GM18517 (cell line): Measurements from ENCODE around the gene ZNF441.
"Not testable (repeated sequence)": the region's sequence is repeated elsewhere in the genome, so short reads cannot be mapped to it uniquely, and the experiment has no call there.

Experiments
- ATAC-seq: cut with Tn5 transposase; IDR thresholded peaks from one replicate; pipeline ENCODE4 v1.9.1; 2021; ENCODE audit warnings: mild to moderate bottlenecking, moderate library complexity; ENCODE audit not compliant: unreplicated experiment

ZNF441 gene

GRCh38 chr19:11766597-11767591 is at the start of gene ZNF441:
ZNF441 (plus strand) TSS chr19:11767000; CDS start chr19:11767194, 194 bp downstream.
- ATAC-seq = peak; percentile 83

DNA sequence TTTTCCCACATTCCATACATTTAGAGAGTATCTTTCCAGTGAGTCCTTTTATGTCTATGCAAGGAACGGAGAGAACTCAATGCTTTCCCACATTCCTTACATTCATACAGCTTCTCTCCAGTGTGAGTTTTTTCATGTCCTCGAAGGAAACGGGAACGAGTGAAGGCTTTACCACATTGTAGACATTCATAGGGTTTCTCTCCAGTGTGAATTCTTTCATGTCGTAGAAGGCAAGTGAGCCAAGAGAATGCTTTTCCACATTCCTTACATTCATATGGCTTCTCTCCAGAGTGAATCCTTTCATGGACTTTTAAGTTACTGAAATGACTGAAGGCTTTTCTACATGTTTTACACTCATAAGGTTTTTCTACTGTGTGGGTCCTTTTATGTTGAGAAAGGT is 45.1 kb upstream of the ZNF441 start:
- ATAC-seq = no peak

DNA sequence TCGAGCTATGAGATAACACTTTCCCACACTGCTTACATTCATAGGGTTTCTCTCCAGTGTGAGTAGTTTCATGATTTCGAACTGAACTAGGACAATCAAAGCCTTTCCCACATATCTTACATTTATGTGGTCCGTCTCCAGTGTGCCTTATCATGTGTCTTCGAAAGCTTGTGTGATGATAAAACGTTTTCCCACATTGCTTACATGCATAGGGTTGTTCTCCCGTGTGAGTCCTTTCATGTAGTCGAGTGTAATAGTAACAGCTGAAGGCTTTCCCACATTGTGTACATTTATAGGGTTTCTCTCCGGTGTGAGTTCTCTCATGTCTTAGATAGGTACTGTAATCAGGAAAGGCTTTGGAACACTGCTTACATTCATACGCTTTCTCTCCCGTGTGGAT is 44.4 kb upstream of the ZNF441 start:
- ATAC-seq = no peak

DNA sequence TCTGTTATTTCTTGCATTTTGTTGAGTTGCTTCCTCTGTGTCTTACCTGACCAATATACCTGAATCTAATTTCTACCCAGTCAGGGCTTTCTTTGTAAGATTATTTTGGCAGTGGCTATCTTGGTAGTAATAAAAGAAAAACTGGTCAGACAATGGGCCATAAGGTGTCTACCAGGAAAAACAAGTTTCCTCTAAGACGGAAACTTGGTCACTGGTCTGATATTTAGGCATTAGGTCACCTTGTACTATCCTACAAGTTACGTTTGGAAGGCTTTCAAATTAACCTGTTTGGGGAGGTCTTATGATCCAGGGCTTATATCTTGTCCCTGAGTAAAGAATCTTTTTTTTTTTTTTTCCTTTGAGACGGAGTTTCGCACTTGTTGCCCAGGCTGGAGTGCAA is 37.2 kb upstream of the ZNF441 start:
- no peak for ATAC-seq

GRCh38 chr19:11735375-11735774 is 31.4 kb upstream of the ZNF441 start:
- ATAC-seq = no peak

GRCh38 chr19:11736696-11737095 is 30.1 kb upstream of the ZNF441 start:
- no peak for ATAC-seq

- peak; percentile 42 for ATAC-seq
These were observed 28.6 kb upstream of the ZNF441 start for GRCh38 chr19:11737964-11738745.

- ATAC-seq = peak; percentile 79
These were observed 27.8 kb upstream of the ZNF441 start, which contains the start of gene ZNF823 for GRCh38 chr19:11738746-11739620. ZNF823 (minus strand) TSS chr19:11738946; CDS start chr19:11738819, 127 bp downstream.

DNA sequence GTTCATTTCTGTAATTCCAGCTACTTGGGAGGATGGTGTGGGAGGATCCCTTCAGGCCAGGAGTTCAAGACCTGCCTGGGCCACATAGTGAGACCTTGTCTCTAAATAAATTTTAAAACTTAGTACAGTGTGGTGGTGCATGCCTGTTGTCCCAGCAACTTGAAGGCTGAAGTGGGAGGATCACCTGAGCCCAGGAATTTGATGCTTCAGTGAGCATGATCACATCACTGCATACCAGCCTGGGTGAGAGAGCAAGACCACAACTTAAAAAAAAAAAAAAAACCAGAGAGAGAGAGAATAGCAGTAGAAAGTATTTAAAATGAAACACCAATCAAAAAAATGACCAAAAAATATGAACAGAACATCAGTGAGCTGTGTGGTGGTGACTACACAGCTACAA is 20.9 kb upstream of the ZNF441 start:
- ATAC-seq = no peak

DNA sequence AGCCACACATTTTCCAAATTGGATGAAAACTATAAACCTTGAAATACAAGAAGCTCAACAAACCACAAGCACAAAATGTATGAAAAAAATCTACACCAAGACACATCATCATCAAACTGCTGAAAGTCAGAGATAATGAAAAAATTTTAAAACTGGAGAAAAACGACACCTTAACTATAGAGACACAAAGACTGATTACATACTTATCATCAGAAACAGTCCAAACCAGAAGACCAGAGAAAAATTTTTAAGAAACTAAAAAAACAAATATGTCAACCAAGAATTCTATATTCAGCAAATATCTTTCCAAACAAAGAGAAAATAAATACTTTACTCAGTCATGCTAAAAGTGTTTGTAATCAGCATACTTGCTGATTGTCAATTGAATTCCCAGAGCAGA is 19.5 kb upstream of the ZNF441 start:
- ATAC-seq = no peak

GRCh38 chr19:11749751-11750150 is 17.0 kb upstream of the ZNF441 start:
- no peak for ATAC-seq

GRCh38 chr19:11752244-11752736 is 14.5 kb upstream of the ZNF441 start:
- ATAC-seq = no peak

- no peak for ATAC-seq
These were observed 12.1 kb upstream of the ZNF441 start for GRCh38 chr19:11754663-11755062.

DNA sequence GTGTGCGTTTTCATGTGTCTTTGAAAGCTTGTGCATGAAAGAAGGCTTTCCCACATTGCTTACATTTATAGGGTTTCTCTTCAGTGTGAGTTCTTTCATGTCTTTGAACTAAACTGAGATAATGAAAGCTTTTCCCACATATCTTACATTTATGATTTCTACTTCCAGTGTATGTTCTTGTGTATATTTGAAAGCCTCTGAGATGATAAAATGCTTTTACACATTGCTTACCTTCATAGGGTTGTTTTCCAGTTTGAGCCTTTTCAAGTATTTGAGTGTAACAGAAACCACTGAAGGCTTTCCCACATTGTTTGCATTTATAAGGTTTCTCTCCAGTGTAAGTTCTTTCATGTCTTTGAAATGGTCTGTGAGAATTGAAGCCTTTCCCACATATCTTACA is 9.8 kb upstream of the ZNF441 start:
- ATAC-seq = no peak

DNA sequence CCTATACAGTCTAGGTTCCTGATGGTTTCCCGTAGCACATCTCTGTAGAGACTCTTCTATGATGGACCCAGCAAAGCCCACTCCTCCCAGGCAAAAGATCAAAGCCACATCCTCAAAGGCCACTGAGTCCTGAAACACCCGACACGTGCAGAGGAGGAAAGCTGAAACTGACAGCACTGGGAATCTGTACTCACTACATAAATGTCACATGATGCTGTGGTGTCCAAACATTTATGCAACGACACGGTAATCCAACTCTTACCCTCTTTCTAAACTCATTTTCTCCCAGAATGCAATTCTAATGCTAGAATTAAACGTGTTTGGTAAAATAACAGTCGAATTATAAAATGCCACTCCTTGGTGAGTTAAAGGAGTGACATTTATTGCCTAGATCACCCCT is 7.0 kb upstream of the ZNF441 start:
- ATAC-seq = no peak

DNA sequence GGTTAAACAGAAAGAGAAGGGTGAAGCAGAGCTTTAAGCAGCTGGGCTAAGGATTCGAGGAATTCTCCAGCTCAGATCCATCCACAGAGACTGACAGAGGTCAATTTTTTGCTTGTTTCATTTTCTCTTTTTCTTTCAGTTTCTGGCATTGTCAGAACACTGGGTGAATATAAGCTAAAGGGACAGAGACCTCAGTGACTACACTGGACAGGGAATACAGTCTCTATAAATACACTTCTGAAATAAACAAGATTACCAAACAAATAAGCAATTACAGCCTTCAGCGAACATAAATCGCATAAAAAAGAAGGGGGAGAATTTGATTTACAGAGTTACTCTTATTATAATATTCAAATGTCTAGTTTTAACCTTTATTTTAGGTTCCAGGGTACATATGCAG is 3.7 kb upstream of the ZNF441 start:
- ATAC-seq = no peak

GRCh38 chr19:11763611-11764010 is 3.2 kb upstream of the ZNF441 start:
- ATAC-seq = no peak

GRCh38 chr19:11767633-11768133 is 883 bp downstream of the ZNF441 start:
- ATAC-seq = peak; percentile 26

DNA sequence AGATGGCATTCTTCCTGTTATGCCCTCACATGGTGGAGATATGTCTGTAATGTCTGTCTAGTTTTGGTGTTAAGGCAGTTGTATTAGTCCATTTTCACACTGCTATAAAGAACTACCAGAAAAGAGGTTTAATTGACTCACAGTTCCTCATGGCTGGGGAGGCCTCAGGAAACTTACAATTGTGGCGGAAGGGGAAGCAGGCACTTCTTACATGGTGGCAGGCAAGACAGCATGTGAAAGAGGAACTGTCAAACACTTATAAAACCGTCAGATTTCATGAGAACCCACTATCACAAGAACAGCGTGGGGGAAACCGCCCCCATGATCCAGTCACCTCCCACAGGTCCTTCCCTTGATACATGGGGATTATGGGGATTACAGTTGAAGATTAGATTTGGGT is 3.2 kb downstream of the ZNF441 start:
- no peak for ATAC-seq

DNA sequence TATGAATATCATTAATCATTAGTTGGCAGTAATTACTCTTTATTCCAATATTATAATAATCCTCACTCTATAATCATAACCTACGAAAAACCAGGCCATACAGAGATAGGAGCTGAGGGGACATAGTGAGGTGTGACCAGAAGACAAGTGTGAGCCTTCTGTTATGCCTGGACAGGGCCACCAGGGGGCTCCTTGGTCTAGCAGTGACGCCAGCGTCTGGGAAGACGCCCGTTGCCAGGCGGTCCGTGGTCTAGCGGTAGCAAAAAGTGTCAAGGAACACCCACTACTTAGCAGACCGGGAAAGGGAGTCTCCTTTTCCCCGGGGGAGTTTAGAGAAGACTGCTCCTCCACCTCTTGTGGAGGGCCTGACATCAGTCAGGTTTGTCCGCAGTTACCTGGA is 4.7 kb downstream of the ZNF441 start:
- ATAC-seq = not testable (repeated sequence)
